Fibroblast of villous mesenchyme (primary cell): ENCODE results near the gene SHANK3. TPM values are rescaled to one million over a fixed set of nuclear protein-coding genes. Genes with fewer than 3 reads are reported as not detected.

Source experiments
- DNase-seq: peaks from one replicate; pipeline ENCODE4 v3.0.0-alpha.2; 2010; ENCODE audit warnings: low read depth
- H3K4me3 ChIP-seq: 2 replicates; pipeline ENCODE4 v1.5.1; 2011; ENCODE audit warnings: low read depth, mild to moderate bottlenecking, low read length
- CTCF ChIP-seq: IDR thresholded peaks from 2 replicates; pipeline ENCODE4 v1.5.1; 2012; ENCODE audit warnings: low read depth, mild to moderate bottlenecking, low read length; ENCODE audit not compliant: insufficient read depth
- total RNA-seq: library from RNA; depleted of rRNA; stranded (reverse); fragments of >200 nt; gene quantifications from 2 replicates; pipeline ENCODE4 v1.2.3, GENCODE V29; 2012

SHANK3 gene
- total RNA-seq, 1 donor, result 0.86 TPM

- H3K4me3 ChIP-seq, result no peak overlapping the region
- no peak for DNase-seq
- no peak for TF ChIP-seq CTCF
Observed at GRCh38 chr22:50676661-50677492, 4.3 kb downstream of the SHANK3 start.

- no peak for DNase-seq
- no peak overlapping the region for H3K4me3 ChIP-seq
- no peak for TF ChIP-seq CTCF
Observed at GRCh38 chr22:50677493-50678217, 5.0 kb downstream of the SHANK3 start.

- no peak for DNase-seq
- no peak overlapping the region for H3K4me3 ChIP-seq
- TF ChIP-seq CTCF, result no peak
Observed at GRCh38 chr22:50678218-50678650, 5.6 kb downstream of the SHANK3 start.

- no peak for TF ChIP-seq CTCF
- DNase-seq, result no peak
- H3K4me3 ChIP-seq, result no peak overlapping the region
Observed at GRCh38 chr22:50678651-50679521, 6.3 kb downstream of the SHANK3 start.

GRCh38 chr22:50683086-50683993 lies 10.7 kb downstream of the SHANK3 start:
- DNase-seq, result no peak
- no peak for TF ChIP-seq CTCF
- no peak overlapping the region for H3K4me3 ChIP-seq

- no peak for DNase-seq
- TF ChIP-seq CTCF, result no peak
- H3K4me3 ChIP-seq, result no peak overlapping the region
Observed at GRCh38 chr22:50683994-50684371, 11.4 kb downstream of the SHANK3 start.
